Measurements from ENCODE around the gene SULT4A1.

GRCh38 chr22:43860831-43861230 lies 1.5 kb downstream of the SULT4A1 start:
- TF ChIP-seq CTCF (IDR thresholded peaks at IDR 0.05; ENCODE audit: low read length) (no peak), EZH2 (IDR thresholded peaks at IDR 0.05; ENCODE audit: borderline replicate concordance, low read length) (no peak)
